Heart left ventricle (tissue), 13 donors: ENCODE results near the gene KLF7.

ENCODE experiments used
- CTCF ChIP-seq, 12 donors: fragments of 200-600 bp; sonication (generic) in 4 of 12; IDR thresholded peaks; one replicate each; pipeline versions ENCODE4 v1.5.0 to v1.8.0; 2018 to 2022; ENCODE audit warnings: antibody characterized with exemption in 12 of 12, mild to moderate bottlenecking in 5 of 12
- POLR2A ChIP-seq, 2 donors: fragments of 450-650 bp; IDR thresholded peaks; one replicate each; pipeline ENCODE4 v1.6.1; 2017; ENCODE audit warnings: antibody characterized with exemption in 2 of 2, mild to moderate bottlenecking in 2 of 2, moderate library complexity in 2 of 2
- donor health status: ischemic (EF 13 %, LVEDD 7.1; RV severe dilation, severe dysfunction).
- donor health status: DM: no; HTN: yes; CAD: no.
- donor health status: DM: no; HTN: no; CAD: no.
- donor health status: ischemic (EF 25% LVEDD 6.9; RV normal size, moderate dysfunction).
- donor health status: ischemic (EF 25% LVEDD 5.7; RV mildly dilated, moderate dysfunction).
- donor health status: ischemic (EF 35%, LVEDD 5.7; RV mildly dilated, moderate dysfunction).
- donor health status: nonischemic (EF 11% LVEDD 7.7; RV severe dilation, severe dysfunction).
- donor health status: DM: yes; HTN: yes; CAD: no.
- donor health status: PGD.
- donor health status: ischemic (EF 29% LVEDD 5.4; RV normal size, mild dysfunction).
- donor health status: nonischemic (EF 23%, LVEDD 6.1; RV moderate dilation, normal function).

- TF ChIP-seq CTCF (IDR thresholded peaks at IDR 0.05) (no peak), POLR2A (IDR thresholded peaks at IDR 0.05) (no peak)
Observed at GRCh38 chr2:207042841-207043240, 122.9 kb downstream of the KLF7 start.
